ENCODE results near the gene APLP2. TPM values are rescaled to one million over a fixed set of nuclear protein-coding genes. Genes with fewer than 3 reads are reported as not detected.
"Not testable (repeated sequence)": the region's sequence is repeated elsewhere in the genome, so short reads cannot be mapped to it uniquely, and the experiment has no call there.

APLP2 gene
- total and polyA plus RNA-seq, 12 donors: 115 to 414 (median 299) TPM

DNA sequence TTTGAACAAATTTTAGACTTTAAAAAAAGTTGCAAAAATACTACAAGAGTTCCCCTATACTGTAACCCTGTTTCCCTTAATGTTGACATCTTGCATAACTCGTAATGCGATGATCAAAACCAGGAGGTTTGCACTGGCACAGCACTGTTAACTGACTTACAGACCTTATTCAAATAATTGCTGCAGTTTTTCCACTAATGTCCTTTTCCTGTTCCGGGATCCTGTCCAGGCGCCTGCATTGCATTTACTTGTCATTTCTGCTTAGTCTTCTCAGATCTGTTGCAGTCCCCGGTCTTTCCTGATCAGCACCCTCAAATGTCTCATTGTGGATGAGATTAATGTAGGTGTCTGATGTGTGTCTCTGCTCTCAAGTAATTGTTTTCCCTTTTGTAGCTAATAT is 32.0 kb downstream of the APLP2 start:
- Histone ChIP-seq H3K36me3 (no peaks in the 10 kb centered on the region), H3K4me3 (no peak overlapping the region), H3K27ac (no peak overlapping the region), H3K9me3 (no peaks in the 10 kb centered on the region), H3K4me1 (peaks cover 0 to 55% (median 37%) of the 10 kb centered on the region in 9 donors), H3K27me3 (no peaks in the 10 kb centered on the region)
- intact Hi-C loops (cut with DNase I): no loop called here
- no peak for DNase-seq
- ATAC-seq: no peak
- TF ChIP-seq, protein P1, sequence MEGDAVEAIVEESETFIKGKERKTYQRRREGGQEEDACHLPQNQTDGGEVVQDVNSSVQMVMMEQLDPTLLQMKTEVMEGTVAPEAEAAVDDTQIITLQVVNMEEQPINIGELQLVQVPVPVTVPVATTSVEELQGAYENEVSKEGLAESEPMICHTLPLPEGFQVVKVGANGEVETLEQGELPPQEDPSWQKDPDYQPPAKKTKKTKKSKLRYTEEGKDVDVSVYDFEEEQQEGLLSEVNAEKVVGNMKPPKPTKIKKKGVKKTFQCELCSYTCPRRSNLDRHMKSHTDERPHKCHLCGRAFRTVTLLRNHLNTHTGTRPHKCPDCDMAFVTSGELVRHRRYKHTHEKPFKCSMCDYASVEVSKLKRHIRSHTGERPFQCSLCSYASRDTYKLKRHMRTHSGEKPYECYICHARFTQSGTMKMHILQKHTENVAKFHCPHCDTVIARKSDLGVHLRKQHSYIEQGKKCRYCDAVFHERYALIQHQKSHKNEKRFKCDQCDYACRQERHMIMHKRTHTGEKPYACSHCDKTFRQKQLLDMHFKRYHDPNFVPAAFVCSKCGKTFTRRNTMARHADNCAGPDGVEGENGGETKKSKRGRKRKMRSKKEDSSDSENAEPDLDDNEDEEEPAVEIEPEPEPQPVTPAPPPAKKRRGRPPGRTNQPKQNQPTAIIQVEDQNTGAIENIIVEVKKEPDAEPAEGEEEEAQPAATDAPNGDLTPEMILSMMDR (IDR thresholded peaks at IDR 0.05): no peak
- WGBS, 2 donors: 66 to 67% methylated on average over 5 of the region's 5 CpGs

- H3K27ac ChIP-seq: peak overlapping the region in 2 of 10 donors; percentile 6 to 39
- ATAC-seq: peak in 1 of 8 donors; percentile 32
Measured at GRCh38 chr11:130102301-130103249, 32.9 kb downstream of the APLP2 start.

GRCh38 chr11:130103296-130103814 is 33.7 kb downstream of the APLP2 start:
- intact Hi-C loops (cut with DNase I): no loop called here
- no peaks in the 10 kb centered on the region for H3K27me3 ChIP-seq
- no peaks in the 10 kb centered on the region for H3K9me3 ChIP-seq
- H3K27ac ChIP-seq: peak overlapping the region in 2 of 10 donors; percentile 6 to 39
- no peak for DNase-seq
- peaks cover 0 to 54% (median 37%) of the 10 kb centered on the region in 9 donors for H3K4me1 ChIP-seq
- TF ChIP-seq, protein P1 (IDR thresholded peaks at IDR 0.05): no peak
- ATAC-seq: peak in 7 of 8 donors; percentile 38 to 84 (median 60)
- no peaks in the 10 kb centered on the region for H3K36me3 ChIP-seq
- H3K4me3 ChIP-seq: no peak overlapping the region
- 54 to 59% methylated on average over 5 of the region's 5 CpGs for WGBS, 2 donors

More at GRCh38 chr11:130102301-130103249, 32.9 kb downstream of the APLP2 start:
- Histone ChIP-seq H3K36me3 (no peaks in the 10 kb centered on the region), H3K4me1 (peaks cover 0 to 54% (median 37%) of the 10 kb centered on the region in 9 donors), H3K4me3 (no peak overlapping the region), H3K9me3 (no peaks in the 10 kb centered on the region), H3K27me3 (no peaks in the 10 kb centered on the region)
- no peak for DNase-seq
- TF ChIP-seq, protein P1 (IDR thresholded peaks at IDR 0.05): no peak
- intact Hi-C loops (cut with DNase I): no loop called here
- WGBS, 2 donors: 88 to 91% methylated on average over 9 of the region's 9 CpGs

DNA sequence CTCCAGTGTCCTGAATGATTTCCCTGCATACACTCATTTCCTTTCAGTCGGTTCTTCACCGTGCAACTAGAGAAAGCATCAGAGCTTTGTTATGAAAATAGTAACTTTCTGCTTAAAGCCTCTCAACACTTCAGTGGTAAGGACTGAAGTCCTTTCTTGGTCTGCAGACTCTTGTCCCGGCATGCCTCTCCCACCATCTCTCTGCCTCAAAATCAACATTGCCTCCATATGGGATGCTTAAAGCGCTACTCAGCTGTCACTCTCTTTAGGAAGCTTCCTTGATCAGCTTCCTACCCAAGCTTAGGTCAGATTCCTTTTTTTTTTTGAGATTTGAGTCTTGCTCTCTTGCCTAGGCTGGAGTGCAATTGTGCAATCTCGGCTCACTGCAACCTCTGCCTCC is 36.7 kb downstream of the APLP2 start:
- H3K27ac ChIP-seq: no peak overlapping the region
- intact Hi-C loops (cut with DNase I): no loop called here
- 76 to 78% methylated on average over 5 of the region's 5 CpGs for WGBS, 2 donors

DNA sequence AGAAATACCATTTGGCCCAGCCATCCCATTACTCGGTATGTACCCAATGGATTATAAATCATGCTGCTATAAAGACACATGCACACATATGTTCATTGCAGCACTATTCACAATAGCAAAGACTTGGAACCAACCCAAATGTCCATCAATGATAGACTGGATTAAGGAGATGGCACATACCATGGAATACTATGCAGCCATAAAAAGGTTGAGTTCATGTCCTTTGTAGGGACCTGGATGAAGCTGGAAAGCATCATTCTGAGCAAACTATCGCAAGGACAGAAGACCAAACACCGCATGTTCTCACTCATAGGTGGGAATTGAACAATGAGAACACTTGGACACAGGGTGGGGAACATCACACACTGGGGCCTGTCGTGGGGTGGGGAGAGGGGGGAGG is 39.0 kb downstream of the APLP2 start:
- intact Hi-C loops (cut with DNase I); H3K27me3 ChIP-seq; H3K4me3 ChIP-seq; DNase-seq; H3K27ac ChIP-seq; H3K9me3 ChIP-seq; ATAC-seq: not testable (repeated sequence)
- Histone ChIP-seq H3K36me3 (peaks cover 0 to 44% (median 18%) of the 10 kb centered on the region in 9 donors), H3K4me1 (peaks cover 0 to 26% (median 2%) of the 10 kb centered on the region in 9 donors)
- WGBS, 2 donors: 98 to 100% methylated on average over 3 to 4 of the region's 4 CpGs

More for the DNA sequence above, 36.7 kb downstream of the APLP2 start:
- ATAC-seq (no peak), DNase-seq (no peak)
- no peak overlapping the region for H3K4me3 ChIP-seq
- H3K4me1 ChIP-seq: peaks cover 0 to 49% (median 18%) of the 10 kb centered on the region in 9 donors
- peaks cover 0 to 23% (median 17%) of the 10 kb centered on the region in 9 donors for H3K36me3 ChIP-seq
- no peaks in the 10 kb centered on the region for H3K27me3 ChIP-seq
- H3K9me3 ChIP-seq: no peaks in the 10 kb centered on the region
- TF ChIP-seq, protein P1 (IDR thresholded peaks at IDR 0.05): no peak

All from heart right ventricle (tissue), 16 donors.